Pancreas (tissue), 10 donors: ENCODE data around the gene MAD1L1. TPM values are rescaled to one million over a fixed set of nuclear protein-coding genes. Genes with fewer than 3 reads are reported as not detected.
"Not testable (repeated sequence)": the region's sequence is repeated elsewhere in the genome, so short reads cannot be mapped to it uniquely, and the experiment has no call there.

Source experiments
- ATAC-seq, 4 donors: fragments of 200-7000 bp; cut with Tn5 transposase; one replicate each; pipeline versions ENCODE4 v1.8.0 to v1.9.1; 2020; ENCODE audit warnings: mild to moderate bottlenecking in 4 of 4, moderate library complexity in 4 of 4
- DNase-seq, 6 donors: peaks; one replicate each; pipeline ENCODE4 v3.0.0-alpha.2; 2020
- FAIRE-seq: peaks from 2 replicates; lab custom pipeline; 2012; peaks lifted over from hg19 to GRCh38; lab: Jason Lieb, UNC
- H3K27ac ChIP-seq, 4 donors: fragments of 200-600 bp; sonication (generic); 1 replicate in 3 of 4; 2 replicates in 1 of 4; pipeline versions ENCODE4 v1.5.0 to v1.8.0; 2020
- H3K27me3 ChIP-seq, 4 donors: fragments of 200-600 bp; one replicate each; pipeline ENCODE4 v1.8.0; 2021
- H3K36me3 ChIP-seq, 3 donors: fragments of 200-600 bp; sonication (generic) in 1 of 3; one replicate each; pipeline versions ENCODE4 v1.5.0 to v1.8.0; 2020 to 2021
- H3K4me1 ChIP-seq, 3 donors: fragments of 200-600 bp; one replicate each; pipeline ENCODE4 v1.8.0; 2021
- H3K4me3 ChIP-seq, 4 donors: fragments of 200-600 bp; sonication (generic) in 2 of 4; one replicate each; pipeline versions ENCODE4 v1.5.0 to v1.8.0; 2020 to 2021
- H3K9me3 ChIP-seq, 4 donors: fragments of 200-600 bp; one replicate each; pipeline ENCODE4 v1.8.0; 2021
- CTCF ChIP-seq, 4 donors: fragments of 200-600 bp; sonication (generic) in 3 of 4; IDR thresholded peaks; one replicate each; pipeline versions ENCODE4 v1.5.0 to v1.8.0; 2021; ENCODE audit warnings: antibody characterized with exemption in 4 of 4
- WGBS, 2 donors: extraction: QIAGEN DNeasy Blood & Tissue Kit; methylation state at CpG; one replicate each; pipeline ENCODE4 v1.1.7; 2013; 5-methylcytosine and 5-hydroxymethylcytosine counted together
- intact Hi-C, 3 donors: fragments of 100-400 bp; cut with DNase I; formaldehyde crosslinking; loops; one replicate each; pipeline versions ENCODE4 v1.11.1 to v1.14.2; 2022
- polyA plus RNA-seq, 2 donors: library from polyadenylated mRNA; stranded (reverse); fragments of 200-250 nt; gene quantifications; one replicate each; pipeline ENCODE4 v1.2.3, GENCODE V29; 2013
- total RNA-seq, 6 donors: library from RNA; stranded (reverse); fragmentation: NEBNext Ultra II Directional in 4 of 6; extraction: Animal tissue kit (Norgen Biotek cat#: 25700) in 4 of 6; gene quantifications; one replicate each; pipeline versions ENCODE4 v1.2.1 to v1.2.4, GENCODE V29; 2021 to 2023
- donor health status: healthy with polysubstance abuse.
- donor health status: DM: no; HTN: no; CAD: no; lungs with moderate emphysema.
- donor health status: DM: no; HTN: no; CAD: no.
- donor health status: control.
- donor health status: control.
- donor health status: Bipolar disorder and iron deficiency.
- donor health status: DM: yes; HTN: yes; CAD: no.
- donor health status: DM: no; HTN: no; CAD: no.
- donor health status: DM: no; HTN: no; CAD: no.
- donor health status: DM: yes; HTN: yes; CAD: no.

Gene MAD1L1
- total and polyA plus RNA-seq, 8 donors, result 9.8 to 28.2 (median 11.9) TPM

- no peak for ATAC-seq
- intact Hi-C loops, result no loop called here
- Histone ChIP-seq H3K27me3 (no peaks in the 10 kb centered on the region), H3K27ac (no peak overlapping the region), H3K36me3 (no peaks in the 10 kb centered on the region), H3K9me3 (no peaks in the 10 kb centered on the region), H3K4me1 (peaks cover 0 to 4% (median 0%) of the 10 kb centered on the region in 3 donors), H3K4me3 (no peak overlapping the region)
- no peak for TF ChIP-seq CTCF (IDR thresholded peaks at IDR 0.05)
- peak in 1 of 6 donors; percentile 48 for DNase-seq
- FAIRE-seq, result no peak
- 88 to 91% methylated on average over 15 of the region's 15 CpGs for WGBS, 2 donors
These were observed 350.8 kb downstream of the MAD1L1 start for GRCh38 chr7:1881946-1882345.

GRCh38 chr7:1876641-1877040 lies 356.1 kb downstream of the MAD1L1 start:
- 88 to 96% methylated on average over 5 to 6 of the region's 6 CpGs for WGBS, 2 donors
- ATAC-seq, H3K4me3 ChIP-seq, H3K27ac ChIP-seq, FAIRE-seq, H3K4me1 ChIP-seq, intact Hi-C loops, H3K27me3 ChIP-seq, H3K36me3 ChIP-seq, H3K9me3 ChIP-seq: not testable (repeated sequence)
- DNase-seq, result peak in 1 of 6 donors; percentile 5

- not testable (repeated sequence) for FAIRE-seq, H3K36me3 ChIP-seq
These were observed 357.1 kb downstream of the MAD1L1 start for GRCh38 chr7:1875392-1876199.

GRCh38 chr7:1874590-1875391 lies 358.0 kb downstream of the MAD1L1 start:
- ATAC-seq (peak in 1 of 4 donors; percentile 45), DNase-seq (peak in 1 of 6 donors; percentile 58)
- H3K36me3 ChIP-seq, H3K9me3 ChIP-seq, FAIRE-seq, H3K4me3 ChIP-seq, H3K27me3 ChIP-seq, H3K4me1 ChIP-seq, H3K27ac ChIP-seq, intact Hi-C loops: not testable (repeated sequence)
- 59 to 81% methylated on average over 15 to 20 of the region's 21 CpGs for WGBS, 2 donors

More at GRCh38 chr7:1875392-1876199, 357.1 kb downstream of the MAD1L1 start:
- H3K4me1 ChIP-seq, intact Hi-C loops, H3K27me3 ChIP-seq, H3K9me3 ChIP-seq, H3K27ac ChIP-seq, H3K4me3 ChIP-seq: not testable (repeated sequence)
- TF ChIP-seq CTCF (IDR thresholded peaks at IDR 0.05), result peak in 3 of 4 donors; percentile 10 to 27 (median 15)
- ATAC-seq, result peak; percentile 99 to 100 (median 100)
- DNase-seq, result peak in 5 of 6 donors; percentile 42 to 59 (median 52)
- 43 to 53% methylated on average over 24 to 29 of the region's 29 CpGs for WGBS, 2 donors

GRCh38 chr7:1873857-1874589 lies 358.7 kb downstream of the MAD1L1 start:
- peak in 1 of 6 donors; percentile 71 for DNase-seq
- no peak for ATAC-seq
- Histone ChIP-seq H3K4me1 (no peaks in the 10 kb centered on the region), H3K36me3 (no peaks in the 10 kb centered on the region), H3K27me3 (no peaks in the 10 kb centered on the region), H3K4me3 (no peak overlapping the region), H3K27ac (no peak overlapping the region), H3K9me3 (no peaks in the 10 kb centered on the region)
- intact Hi-C loops, result no loop called here
- no peak for FAIRE-seq
- TF ChIP-seq CTCF (IDR thresholded peaks at IDR 0.05), result no peak
- 94 to 95% methylated on average over 38 of the region's 38 CpGs for WGBS, 2 donors
